Omental fat pad (tissue), 4 donors: ENCODE data around the gene VTCN1. TPM values are rescaled to one million over a fixed set of nuclear protein-coding genes. Genes with fewer than 3 reads are reported as not detected.

Experiments used
- ATAC-seq: fragments of 150-250 bp; one replicate; pipeline ENCODE4 v1.9.1; 2016; ENCODE audit warnings: mild to moderate bottlenecking, moderate library complexity; ENCODE audit not compliant: low FRiP score
- DNase-seq: peaks from one replicate; pipeline ENCODE4 v3.0.0-alpha.2; 2019; ENCODE audit warnings: low spot score
- CTCF ChIP-seq, 3 donors: fragments of 450-650 bp; IDR thresholded peaks; one replicate each; pipeline ENCODE4 v1.5.1; 2016 to 2017; ENCODE audit warnings: antibody characterized with exemption in 3 of 3, mild to moderate bottlenecking in 3 of 3, moderate library complexity in 2 of 3
- total RNA-seq, 4 donors: library from RNA; depleted of rRNA; stranded (reverse); fragments of >200 nt; gene quantifications; one replicate each; pipeline ENCODE4 v1.1.0, GENCODE V29; 2016

Gene VTCN1
- total RNA-seq, 4 donors from 2014 or later: not detected

DNA sequence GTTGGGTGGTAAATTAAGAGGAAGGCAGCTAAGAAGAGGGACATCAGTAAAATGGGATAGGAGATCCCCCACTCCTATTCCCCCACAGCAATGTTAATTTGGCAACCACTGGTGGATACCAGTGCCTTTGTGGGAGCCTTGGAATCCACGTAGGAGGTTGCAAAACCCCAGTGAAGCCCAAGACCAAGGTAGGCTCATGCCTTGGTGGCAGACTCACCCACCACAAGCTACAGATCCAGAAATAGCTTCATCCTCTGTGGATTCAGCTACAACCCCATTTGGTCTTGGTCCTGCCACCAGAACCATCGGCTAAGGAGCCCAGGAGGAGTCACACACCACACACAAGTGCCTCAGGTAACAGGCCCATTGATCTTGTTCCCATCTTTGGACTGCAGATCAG is 21.0 kb downstream of the VTCN1 start:
- ATAC-seq: no peak
- no peak for TF ChIP-seq CTCF (IDR thresholded peaks at IDR 0.05)
- DNase-seq: no peak

- DNase-seq: no peak
- ATAC-seq: no peak
Observed at GRCh38 chr1:117188816-117189437, 21.8 kb downstream of the VTCN1 start.

DNA sequence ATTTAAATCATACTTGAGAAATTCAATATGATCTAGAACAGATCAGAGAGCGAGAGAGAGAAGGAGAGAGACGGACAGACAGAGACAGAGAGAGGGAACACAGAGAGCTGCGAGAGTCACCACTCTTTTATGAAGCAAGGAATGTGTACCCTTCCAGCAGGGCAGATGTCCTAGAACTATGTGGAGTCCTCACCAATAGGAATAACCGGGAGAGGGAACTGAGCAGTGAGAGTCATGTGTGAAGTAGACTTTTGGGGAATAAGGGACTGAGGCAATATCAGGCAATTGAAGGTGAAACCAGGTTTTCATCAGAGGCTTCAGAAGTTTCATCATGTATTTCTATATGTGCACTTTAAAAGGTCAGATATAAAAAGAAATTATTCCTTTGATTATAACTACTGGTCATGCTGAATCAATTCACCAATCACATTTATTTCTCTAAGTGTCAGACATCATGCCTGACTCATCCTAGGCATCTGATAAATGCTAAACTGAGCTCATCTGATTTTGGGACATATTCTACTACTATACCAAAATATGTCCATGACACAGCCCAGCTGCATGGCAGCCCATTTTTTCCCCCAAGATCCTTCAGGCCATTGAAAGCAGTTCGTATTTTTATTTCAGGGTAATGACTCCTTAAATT is 22.4 kb downstream of the VTCN1 start:
- no peak for ATAC-seq
- no peak for TF ChIP-seq CTCF (IDR thresholded peaks at IDR 0.05)
- no peak for DNase-seq

More at GRCh38 chr1:117188816-117189437, 21.8 kb downstream of the VTCN1 start:
- no peak for TF ChIP-seq CTCF (IDR thresholded peaks at IDR 0.05)

DNA sequence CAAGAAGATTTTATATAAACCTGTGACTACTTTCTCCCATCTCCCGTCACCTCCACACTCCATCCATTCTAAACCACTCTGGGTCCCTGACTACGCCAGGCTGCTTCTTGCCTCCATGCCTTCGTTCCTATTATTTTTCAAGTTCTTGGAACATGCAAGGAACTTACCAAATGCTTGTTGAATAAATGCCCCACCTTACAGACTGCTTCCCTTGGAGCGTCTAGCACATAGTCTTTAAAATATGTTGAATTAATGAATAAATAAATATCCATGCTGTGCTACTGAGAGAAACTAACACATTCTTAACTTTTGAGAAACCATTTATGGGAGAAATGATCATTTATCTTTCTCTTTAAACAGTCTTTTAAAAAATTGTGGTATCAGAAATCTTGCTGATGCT is 27.6 kb downstream of the VTCN1 start:
- no peak for TF ChIP-seq CTCF (IDR thresholded peaks at IDR 0.05)
- DNase-seq: no peak
- ATAC-seq: no peak

GRCh38 chr1:117182319-117182718 is 28.4 kb downstream of the VTCN1 start:
- TF ChIP-seq CTCF (IDR thresholded peaks at IDR 0.05): no peak
- DNase-seq (no peak), ATAC-seq (no peak)

DNA sequence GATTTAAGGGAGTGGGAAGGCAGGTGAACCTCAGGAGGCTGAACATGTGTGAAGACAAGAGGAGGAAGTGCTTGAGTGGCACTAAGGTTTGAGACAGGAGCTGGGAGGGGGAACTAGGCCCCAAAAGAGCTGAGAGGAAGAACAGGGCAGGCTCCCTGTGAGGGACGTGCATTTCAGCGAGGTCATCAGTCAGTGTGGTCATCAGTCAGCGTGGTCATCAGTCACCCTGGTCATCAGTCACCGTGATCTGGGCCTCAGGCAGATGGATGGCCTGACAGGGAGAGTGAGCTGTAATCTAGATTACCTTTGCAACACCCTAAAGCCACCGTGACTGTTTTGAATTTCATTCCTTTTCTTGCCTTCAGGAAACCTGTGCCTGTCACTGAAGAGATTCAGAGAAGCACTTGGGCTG is 29.1 kb downstream of the VTCN1 start:
- no peak for ATAC-seq
- no peak for TF ChIP-seq CTCF (IDR thresholded peaks at IDR 0.05)
- no peak for DNase-seq
